H1 (cell line): Measurements from ENCODE around the gene MCCD1. TPM values are rescaled to one million over a fixed set of nuclear protein-coding genes. Genes with fewer than 3 reads are reported as not detected.

Experiments used
- ASH2L ChIP-seq: fragments of 200-600, 300-600 bp; sonication (generic); IDR thresholded peaks from one replicate; pipeline ENCODE4 v1.7.1; 2017; ENCODE audit warnings: low read length
- CEBPB ChIP-seq: IDR thresholded peaks from 2 replicates; pipeline ENCODE4 v1.6.1; 2012; ENCODE audit warnings: low read depth, low read length
- CHD2 ChIP-seq: IDR thresholded peaks from 2 replicates; pipeline ENCODE4 v1.6.1; 2012; ENCODE audit warnings: low read length, improper control_type of control experiment
- CHD7 ChIP-seq: fragments of 300-600 bp; sonication (generic); IDR thresholded peaks from 2 replicates; pipeline ENCODE4 v1.7.1; 2012; ENCODE audit warnings: low read length, moderate library complexity, mild to moderate bottlenecking, inconsistent platforms; ENCODE audit not compliant: insufficient replicate concordance
- FOSL1 ChIP-seq: IDR thresholded peaks from 2 replicates; pipeline ENCODE4 v1.6.1; 2011; ENCODE audit warnings: mild to moderate bottlenecking, low read depth, low read length, moderate library complexity; ENCODE audit not compliant: insufficient read depth
- NRF1 ChIP-seq: IDR thresholded peaks from 2 replicates; pipeline ENCODE4 v1.6.1; 2011; ENCODE audit warnings: mild to moderate bottlenecking, low read depth, low read length, improper control_type of control experiment
- POLR2A ChIP-seq, 2 experiments: IDR thresholded peaks; 1 replicate in 1 of 2; 2 replicates in 1 of 2; pipeline ENCODE4 v1.6.1; 2011; ENCODE audit warnings: low read depth in 2 of 2, low read length in 2 of 2, mild to moderate bottlenecking in 2 of 2; ENCODE audit errors: control extremely low read depth in 1 of 2
- POLR2AphosphoS5 ChIP-seq: IDR thresholded peaks from 2 replicates; pipeline ENCODE4 v1.6.1; 2011; ENCODE audit warnings: low read depth, low read length
- SP1 ChIP-seq: IDR thresholded peaks from 2 replicates; pipeline ENCODE4 v1.6.1; 2011; ENCODE audit warnings: low read depth, low read length
- TAF7 ChIP-seq: optimal IDR thresholded peaks from 2 replicates; pipeline ENCODE3; 2011; ENCODE audit warnings: low read depth, mild to moderate bottlenecking, inconsistent platforms, low read length, moderate library complexity, borderline replicate concordance
- TCF12 ChIP-seq: IDR thresholded peaks from 2 replicates; pipeline ENCODE4 v1.6.1; 2011; ENCODE audit warnings: low read depth, mild to moderate bottlenecking, low read length
- polyA plus RNA-seq, 7 experiments: library from polyadenylated mRNA; depleted of rRNA in 3 of 7; stranded (reverse) in 5 of 7; unstranded in 2 of 7; fragments of >200 nt in 5 of 7; fragments of 200-250 nt in 2 of 7; gene quantifications; 1 replicate in 5 of 7; 2 replicates in 1 of 7; 4 replicates in 1 of 7; pipeline versions ENCODE4 v1.2.1 to v1.2.3, GENCODE V29; 2011 to 2013; ENCODE audit warnings: missing spikeins in 2 of 7, mixed read lengths in 2 of 7
- total RNA-seq: library from RNA; stranded (reverse); fragmentation: NEBNext Ultra II Directional; extraction: Animal tissue kit (Norgen Biotek cat#: 25700); gene quantifications from 2 replicates; pipeline ENCODE4 v1.2.1, GENCODE V29; 2021

Gene MCCD1
- total and polyA plus RNA-seq, 2 of the 8 experiments (the other 6 are each of a cell fraction or from before 2014, with no cell fraction given): not detected

GRCh38 chr6:31497531-31498476 lies 31.0 kb upstream of the MCCD1 start, which contains the start of gene MICB (continued):
- TF ChIP-seq CHD7 (no peak), CHD2 (no peak), ASH2L (peak; percentile 18), FOSL1 (no peak), POLR2AphosphoS5 (0 out of 2 replicates have a peak, but pooled peaks have one; percentile 63), SP1 (peak; percentile 52; the same call in 1 of the 2 replicates), TAF7 (peak; percentile 67), CEBPB (no peak), NRF1 (peak; percentile 22; the same call in 1 of the 2 replicates), TCF12 (no peak), POLR2A (IDR thresholded peaks at IDR 0.05; ENCODE audit: control extremely low read depth in 1 of 2, low read depth in 2 of 2, low read length in 2 of 2) (peak in 1 of 2 experiments; percentile 79; a peak in 2 of 3 replicates)
